Right forelimb (tissue), 1 donor: ENCODE data around the gene CCDC149.

ENCODE experiments used
- DNase-seq: peaks from one replicate; pipeline ENCODE4 v3.0.0-alpha.2; 2018

The CCDC149 gene

DNA sequence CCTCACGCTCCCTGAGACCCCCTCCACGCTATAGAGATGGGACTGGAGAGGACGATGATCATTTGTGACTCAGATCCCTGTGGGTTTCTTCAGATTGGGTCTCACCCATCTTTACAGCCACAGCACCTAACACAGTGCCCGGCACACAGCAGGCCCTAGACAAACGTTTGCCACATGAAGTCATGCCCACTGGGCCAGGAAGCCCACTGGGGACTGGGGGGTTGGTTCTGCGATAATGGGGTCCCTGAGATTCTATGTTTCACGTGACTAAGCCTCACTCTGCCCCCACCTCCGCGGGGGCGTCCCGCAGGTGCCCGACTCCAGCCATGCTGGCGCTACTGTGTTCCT is 113.7 kb downstream of the CCDC149 start:
- no peak for DNase-seq

DNA sequence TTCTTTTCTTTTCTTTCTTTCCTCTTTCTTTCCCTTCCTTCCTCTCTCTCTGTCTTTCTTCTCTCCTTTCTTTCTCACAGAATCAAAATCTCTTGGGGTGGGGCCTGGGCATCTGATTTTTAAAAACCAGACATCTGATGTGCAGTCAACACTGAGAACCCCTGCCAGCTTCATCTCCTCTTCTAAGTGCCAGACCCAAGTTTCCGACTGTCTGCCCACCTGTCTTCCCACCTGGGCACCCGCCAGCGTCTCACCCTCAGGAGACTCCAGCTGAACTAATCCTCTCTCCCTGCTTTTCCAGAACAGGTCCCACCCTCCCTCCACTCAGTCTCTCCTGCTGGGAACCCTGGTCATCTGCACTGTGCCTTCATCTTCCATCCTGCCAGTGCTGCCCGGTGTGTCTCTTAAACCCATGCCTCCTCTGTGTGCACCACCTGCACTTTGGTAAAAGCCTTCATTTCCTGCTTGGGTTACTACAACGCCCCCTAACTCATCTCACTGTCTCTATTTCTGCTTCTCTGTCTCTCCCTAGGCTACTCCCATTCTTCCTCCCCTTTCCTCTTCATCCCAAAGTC is 114.7 kb downstream of the CCDC149 start:
- no peak for DNase-seq

DNA sequence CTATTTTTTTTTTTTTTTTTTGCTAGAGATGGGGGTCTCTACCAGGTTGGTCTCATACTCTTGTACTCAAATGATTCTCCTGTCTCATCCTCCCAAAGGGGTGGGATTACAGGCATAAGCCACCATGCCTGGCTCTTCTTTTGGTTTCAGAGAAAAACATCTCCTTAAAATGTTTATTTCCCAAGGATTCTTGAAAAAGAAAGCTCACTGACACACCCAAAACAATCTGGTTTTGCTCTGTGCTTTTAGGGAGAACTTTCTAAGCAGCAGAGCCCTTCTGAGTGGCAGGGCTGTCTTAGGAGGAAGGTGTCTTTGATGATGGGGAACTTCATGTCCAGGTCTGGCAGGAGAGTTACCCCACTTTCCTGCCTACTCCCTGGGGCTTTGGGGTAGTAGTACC is 116.2 kb downstream of the CCDC149 start:
- DNase-seq = no peak

DNA sequence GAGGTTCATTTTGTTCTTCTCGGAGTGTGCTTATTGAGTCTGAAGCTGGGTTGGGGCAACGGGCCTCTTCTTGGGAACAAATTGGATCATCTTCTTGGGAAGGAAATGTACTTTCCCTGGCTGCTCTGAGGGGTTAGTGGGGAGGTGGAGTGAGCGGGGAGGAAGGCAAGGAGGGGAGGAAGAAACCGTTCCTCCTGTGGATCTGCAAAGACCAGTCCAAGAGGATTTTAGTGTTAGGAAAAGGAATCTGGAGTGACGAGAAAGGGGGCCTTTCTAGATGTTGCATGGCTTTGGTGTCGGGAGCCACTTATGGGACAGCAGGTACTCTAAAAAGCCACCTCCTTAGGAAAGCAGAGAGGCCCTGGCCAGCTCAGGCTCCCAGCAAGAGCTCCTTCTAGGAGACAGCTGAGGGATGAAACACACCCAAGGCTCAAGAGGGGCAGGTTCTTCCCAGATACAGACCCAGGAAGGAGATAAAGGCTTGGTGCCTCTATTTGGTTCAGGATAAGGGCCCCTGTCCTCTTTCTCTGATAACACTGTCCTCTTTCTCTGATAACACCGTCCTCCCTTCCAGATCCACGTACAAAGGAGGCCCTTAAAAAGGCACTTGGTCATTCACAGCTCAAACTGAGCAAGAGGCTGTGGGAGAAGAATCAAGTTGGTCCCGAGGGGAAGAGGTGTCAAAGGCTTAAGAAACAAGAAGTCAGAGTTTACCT is 117.0 kb downstream of the CCDC149 start:
- peak; percentile 53 for DNase-seq

DNA sequence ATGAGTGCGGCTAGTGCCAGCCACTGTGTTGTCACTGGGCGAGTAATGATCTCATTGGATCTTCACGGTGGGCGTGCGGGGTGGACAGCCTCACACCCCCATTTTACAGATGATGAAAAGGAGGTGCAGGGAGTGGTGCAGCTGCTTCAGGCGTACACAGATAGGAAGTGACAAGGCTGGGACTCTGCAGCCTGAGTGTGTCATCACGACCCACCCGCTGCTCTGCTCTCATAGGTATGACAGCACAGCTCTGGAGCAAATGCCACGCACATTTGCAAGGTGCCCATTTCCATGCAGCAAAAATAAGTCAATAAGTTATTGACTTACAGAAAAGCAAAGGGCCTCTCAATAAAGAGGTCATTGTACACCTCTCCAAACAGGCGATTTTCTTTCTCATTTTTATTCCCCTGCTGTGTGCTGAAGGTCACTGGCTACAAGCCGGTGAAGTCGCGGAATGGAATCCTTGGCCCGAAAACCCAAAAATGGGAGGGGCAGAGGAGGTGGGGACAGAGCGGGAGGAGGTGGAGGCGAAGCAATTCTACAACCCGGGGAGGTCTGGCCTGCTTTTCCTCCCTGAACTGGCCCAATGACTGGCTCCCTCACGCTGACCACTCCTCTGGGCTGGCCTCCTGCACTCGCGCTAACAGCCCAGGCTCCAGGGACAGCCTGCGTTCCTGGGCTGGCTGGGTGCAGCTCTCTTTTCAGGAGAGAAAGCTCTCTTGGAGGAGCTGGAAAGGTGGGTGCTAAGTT is 117.8 kb downstream of the CCDC149 start, which contains the start of gene SOD3:
Gene SOD3, plus strand, starts transcription at position 658 of the 750 bp plus-strand sequence. CDS start 3,949 bp downstream, outside the sequence.
- peak; percentile 82 for DNase-seq

DNA sequence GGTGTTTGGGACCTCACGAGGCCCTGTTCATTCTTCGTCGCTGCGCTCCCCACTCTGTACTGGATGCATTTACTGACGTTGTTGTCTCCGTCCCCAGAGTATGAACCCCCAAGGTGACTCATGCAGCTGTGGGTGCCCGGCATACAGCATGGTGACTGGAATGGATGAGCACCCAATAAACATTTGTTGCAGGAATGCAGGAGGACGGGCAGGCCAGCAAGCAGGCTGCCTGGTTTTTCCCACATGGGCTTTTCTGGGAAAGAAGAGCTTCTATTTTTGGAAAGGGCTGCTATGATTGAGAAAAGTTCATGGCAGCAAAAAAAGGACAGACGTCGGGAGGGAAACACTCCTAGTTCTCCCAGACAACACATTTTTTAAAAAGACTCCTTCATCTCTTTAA is 118.4 kb downstream of the CCDC149 start:
- DNase-seq = no peak

DNA sequence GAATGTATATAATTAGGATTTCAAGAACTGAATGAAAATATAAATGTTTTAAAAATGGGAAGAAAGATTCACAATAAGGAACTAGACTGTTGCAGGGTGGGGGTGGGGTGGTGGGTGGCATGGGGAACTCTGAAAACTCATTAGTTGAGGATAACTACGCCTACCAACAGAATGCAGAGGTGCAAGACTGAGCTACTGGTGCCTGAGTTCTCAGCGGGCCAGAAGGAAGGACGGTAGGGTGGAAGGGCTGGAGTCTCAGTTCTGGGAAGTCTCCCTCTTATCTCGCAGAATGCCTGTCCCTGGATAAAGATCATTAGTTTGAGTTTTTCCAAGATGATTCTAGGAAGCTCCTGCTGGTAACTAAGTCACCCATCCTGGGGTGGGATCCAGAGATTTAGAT is 118.8 kb downstream of the CCDC149 start:
- no peak for DNase-seq

DNA sequence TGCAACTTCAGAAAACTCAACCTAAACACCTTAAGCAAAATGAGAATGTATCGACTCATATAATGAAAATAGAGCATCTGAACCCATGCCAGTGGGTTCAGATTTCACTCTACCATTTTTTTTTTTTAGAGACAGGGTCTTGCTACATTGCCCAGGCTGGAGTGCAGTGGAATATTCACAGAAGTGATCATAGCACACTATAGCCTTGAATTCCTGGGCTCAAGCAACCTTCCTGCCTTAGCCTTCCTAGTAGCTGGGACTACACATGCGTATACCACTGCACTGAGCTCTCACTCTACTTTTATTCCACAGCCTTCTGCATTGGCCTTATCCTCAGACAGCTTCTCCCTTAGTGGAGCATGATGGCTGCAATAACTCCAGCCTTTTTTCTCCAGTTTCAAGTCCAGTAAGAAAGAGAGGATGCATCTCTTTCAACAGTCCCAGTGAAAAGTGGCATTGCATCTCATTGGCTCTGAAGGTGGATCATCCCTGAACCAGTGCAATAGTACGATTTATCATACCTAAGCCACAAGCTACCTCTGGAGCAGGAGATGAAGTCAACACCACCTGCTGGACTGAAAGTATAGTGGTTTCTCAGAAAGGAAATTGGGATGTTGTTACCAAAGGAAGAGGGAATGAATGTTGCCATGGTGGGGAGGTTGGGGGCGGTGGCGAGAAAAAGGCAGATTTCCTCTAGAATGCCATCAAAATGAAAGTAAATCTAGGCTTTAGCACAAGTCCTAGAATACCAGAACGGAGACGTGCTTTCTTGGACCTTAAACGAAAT is 119.4 kb downstream of the CCDC149 start:
- DNase-seq = no peak

DNA sequence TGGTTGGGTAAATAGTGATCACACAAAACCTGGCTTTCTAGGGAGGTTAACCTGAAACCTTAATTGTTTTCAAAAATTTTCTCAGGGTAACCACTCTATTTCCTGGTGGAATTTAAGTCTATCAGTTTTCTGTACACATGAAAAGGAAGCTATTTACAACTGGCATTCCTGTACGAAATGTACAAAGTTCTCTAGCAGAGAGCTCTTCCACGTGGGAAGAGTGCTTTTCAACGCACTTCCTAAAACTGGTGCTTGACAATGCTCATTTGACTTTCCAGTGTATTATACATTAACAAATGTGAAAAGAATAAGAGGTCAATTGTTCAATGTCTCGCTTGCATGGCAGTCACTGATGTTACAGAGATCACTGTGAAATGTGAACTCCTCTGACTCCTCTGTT is 120.3 kb downstream of the CCDC149 start:
- no peak for DNase-seq

GRCh38 chr4:24791043-24791442 is 121.8 kb downstream of the CCDC149 start:
- DNase-seq = no peak

DNA sequence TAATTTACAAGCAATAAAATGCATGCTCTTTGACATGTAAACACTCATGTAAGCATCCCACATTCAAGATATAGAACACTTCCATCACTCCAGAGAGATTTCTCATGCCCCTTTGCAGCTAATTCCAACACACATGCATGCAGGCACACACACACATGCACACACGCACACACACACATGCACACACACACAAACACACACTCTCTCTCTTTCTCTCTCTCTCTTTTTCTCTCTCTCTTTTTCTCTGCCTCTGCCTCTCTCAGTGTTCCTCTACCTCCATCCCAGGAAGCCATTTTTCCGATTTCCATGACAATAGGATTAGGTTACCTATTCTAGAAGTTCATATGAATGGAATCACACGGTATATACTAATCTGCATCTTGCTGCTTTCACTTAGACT is 129.3 kb downstream of the CCDC149 start:
- no peak for DNase-seq

GRCh38 chr4:24781999-24782745 is 130.7 kb downstream of the CCDC149 start:
- DNase-seq = no peak

GRCh38 chr4:24780936-24781495 is 131.8 kb downstream of the CCDC149 start:
- no peak for DNase-seq

GRCh38 chr4:24778464-24779225 is 134.2 kb downstream of the CCDC149 start:
- DNase-seq = peak; percentile 57

- DNase-seq = no peak
Measured at GRCh38 chr4:24777536-24778463, 135.0 kb downstream of the CCDC149 start.

DNA sequence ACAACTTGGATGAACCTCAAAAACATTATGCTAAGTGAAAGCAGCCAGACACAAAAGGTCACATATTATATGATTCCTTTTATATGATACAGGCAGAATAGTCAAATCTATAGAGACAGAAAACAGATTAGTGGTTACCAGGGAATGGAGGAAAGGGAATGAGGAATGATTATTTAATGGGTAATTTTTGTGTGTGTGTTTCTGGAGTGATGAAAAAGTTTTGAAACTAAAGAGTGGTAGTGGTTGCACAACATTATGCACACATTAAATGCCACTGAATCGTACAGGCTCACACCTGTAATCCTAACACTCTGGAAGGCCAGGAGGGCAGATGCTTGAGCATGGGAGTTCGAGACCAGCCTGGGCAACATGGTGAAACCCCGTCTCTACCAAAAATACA is 137.1 kb downstream of the CCDC149 start:
- no peak for DNase-seq

DNA sequence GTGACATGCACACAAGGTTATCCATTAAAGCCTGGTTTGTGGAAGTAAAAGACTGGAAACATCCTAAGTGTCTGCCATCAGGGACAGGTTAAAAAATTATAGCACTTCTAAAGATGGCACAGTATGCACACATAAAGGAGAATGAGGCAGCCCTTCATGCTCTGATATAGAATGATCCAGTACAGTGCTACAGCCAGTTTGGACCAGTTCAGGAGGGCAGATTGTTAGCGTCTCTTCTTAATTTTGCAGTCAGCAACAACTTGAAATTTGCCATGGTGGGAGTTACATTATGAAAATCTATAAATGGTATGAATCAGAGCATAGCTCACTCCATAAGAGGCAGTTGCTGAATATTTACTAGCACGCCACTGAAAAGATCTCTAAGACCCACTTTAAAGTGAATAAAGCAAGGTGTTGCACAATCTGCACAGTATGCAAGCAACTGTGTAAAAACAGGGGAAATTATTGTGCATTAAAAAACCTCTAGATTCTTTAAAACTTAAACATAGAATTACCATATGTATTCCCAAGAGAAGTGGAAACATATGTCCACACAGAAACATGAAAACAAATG is 137.7 kb downstream of the CCDC149 start:
- DNase-seq = no peak

- DNase-seq = no peak
Measured at GRCh38 chr4:24774452-24774851, 138.4 kb downstream of the CCDC149 start.

GRCh38 chr4:24772952-24773351 is 139.9 kb downstream of the CCDC149 start:
- DNase-seq = no peak
